Spleen (tissue), 11 donors: ENCODE data around the gene TM4SF20. TPM values are rescaled to one million over a fixed set of nuclear protein-coding genes. Genes with fewer than 3 reads are reported as not detected.
A peak's percentile ranks its signal among the peaks of the same experiment; 100 is the strongest.
"Not testable (repeated sequence)": the region's sequence is repeated elsewhere in the genome, so short reads cannot be mapped to it uniquely, and the experiment has no call there.

Experiments
- DNase-seq: peaks from one replicate; pipeline ENCODE4 v3.0.0-alpha.2; 2020
- H3K27ac ChIP-seq, 8 donors: fragments of 200-600 bp; sonication (generic) in 7 of 8; 1 replicate in 4 of 8; 2 replicates in 4 of 8; pipeline versions ENCODE4 v1.5.0 to v1.8.0; 2016 to 2021; ENCODE audit warnings: inconsistent platforms in 4 of 8, mild to moderate bottlenecking in 4 of 8, moderate library complexity in 1 of 8
- H3K27me3 ChIP-seq, 7 donors: fragments of 200-600 bp; sonication (generic) in 6 of 7; replicated peaks in 1 of 7; 1 replicate in 4 of 7; 2 replicates in 3 of 7; pipeline versions ENCODE4 v1.5.0 to v1.8.0; 2016 to 2021; ENCODE audit warnings: inconsistent platforms in 3 of 7, mild to moderate bottlenecking in 1 of 7
- H3K36me3 ChIP-seq, 6 donors: fragments of 200-600 bp; sonication (generic) in 5 of 6; 1 replicate in 4 of 6; 2 replicates in 2 of 6; pipeline versions ENCODE4 v1.5.0 to v1.8.0; 2016 to 2021; ENCODE audit warnings: inconsistent platforms in 2 of 6
- H3K4me1 ChIP-seq, 6 donors: fragments of 200-600 bp; sonication (generic) in 5 of 6; 1 replicate in 3 of 6; 2 replicates in 3 of 6; pipeline versions ENCODE4 v1.5.0 to v1.8.0; 2016 to 2021; ENCODE audit warnings: inconsistent platforms in 3 of 6
- H3K4me3 ChIP-seq, 8 donors: fragments of 200-600 bp; sonication (generic) in 7 of 8; 1 replicate in 4 of 8; 2 replicates in 4 of 8; pipeline versions ENCODE4 v1.5.0 to v1.8.0; 2016 to 2021; ENCODE audit warnings: inconsistent platforms in 4 of 8, mild to moderate bottlenecking in 4 of 8, moderate library complexity in 2 of 8
- H3K9me3 ChIP-seq, 8 donors: fragments of 200-600 bp; sonication (generic) in 7 of 8; 1 replicate in 4 of 8; 2 replicates in 4 of 8; pipeline versions ENCODE4 v1.5.0 to v1.8.0; 2016 to 2021; ENCODE audit warnings: inconsistent platforms in 4 of 8
- CTCF ChIP-seq, 11 experiments: fragments of 200-600 bp in 7 of 11; fragments of 450-650 bp in 4 of 11; sonication (generic) in 4 of 11; IDR thresholded peaks in 8 of 11; conservative IDR thresholded peaks in 3 of 11; 1 replicate in 7 of 11; 2 replicates in 4 of 11; pipeline versions ENCODE4 v1.4.0 to v1.8.0; 2016 to 2021; ENCODE audit warnings: antibody characterized with exemption in 11 of 11, inconsistent platforms in 4 of 11, mild to moderate bottlenecking in 1 of 11
- POLR2A ChIP-seq, 3 donors: fragments of 450-650 bp; IDR thresholded peaks; one replicate each; pipeline ENCODE4 v1.5.1; 2017; ENCODE audit warnings: antibody characterized with exemption in 3 of 3, mild to moderate bottlenecking in 1 of 3
- POLR2AphosphoS5 ChIP-seq, 3 donors: sonication (generic); formaldehyde crosslinking; IDR thresholded peaks; one replicate each; pipeline ENCODE4 v1.5.1; 2017; ENCODE audit warnings: antibody characterized with exemption in 3 of 3
- WGBS, 5 donors: extraction: QIAGEN DNeasy Blood & Tissue Kit in 3 of 5; methylation state at CpG; one replicate each; pipeline versions ENCODE4 v1.1.5 to v1.1.7; 2013 to 2018; 5-methylcytosine and 5-hydroxymethylcytosine counted together
- intact Hi-C: fragments of 100-400 bp; cut with DNase I; formaldehyde crosslinking; loops from one replicate; pipeline ENCODE4 v1.15.0; 2023; ENCODE audit warnings: low total_unique reads
- polyA plus RNA-seq, 3 donors: library from polyadenylated mRNA; stranded (reverse); fragments of 200-250 nt; gene quantifications; one replicate each; pipeline ENCODE4 v1.2.1, GENCODE V29; 2013
- total RNA-seq, 7 donors: library from RNA; depleted of rRNA in 3 of 7; stranded (reverse); fragments of >200 nt in 3 of 7; fragmentation: NEBNext Ultra II Directional in 4 of 7; extraction: Animal tissue kit (Norgen Biotek cat#: 25700) in 4 of 7; gene quantifications; one replicate each; pipeline versions ENCODE4 v1.1.0 to v1.2.1, GENCODE V29; 2016 to 2021
- donor health status: healthy with polysubstance abuse.
- donor health status: DM: no; HTN: no; CAD: no; lungs with moderate emphysema.
- donor health status: DM: no; HTN: no; CAD: no.
- donor health status: Bipolar disorder and iron deficiency.
- donor health status: healthy.
- donor health status: DM: no; HTN: no; CAD: no.
- donor health status: DM: yes; HTN: yes; CAD: no.

The TM4SF20 gene
- total and polyA plus RNA-seq, 10 donors = not detected

- no peak for DNase-seq
- WGBS, 5 donors = 70 to 88% (median 83%) methylated on average over 7 of the region's 7 CpGs
- Histone ChIP-seq H3K36me3 (no peaks in the 10 kb centered on the region), H3K27me3 (no peaks in the 10 kb centered on the region), H3K9me3 (no peaks in the 10 kb centered on the region), H3K27ac (no peak overlapping the region), H3K4me3 (no peak overlapping the region), H3K4me1 (peaks cover 0 to 29% (median 7%) of the 10 kb centered on the region in 6 donors)
- no peak for TF ChIP-seq CTCF (IDR thresholded peaks at IDR 0.05 in 8 of 11, conservative IDR thresholded peaks at IDR 0.05 in 3 of 11)
- no peak for TF ChIP-seq POLR2AphosphoS5 (IDR thresholded peaks at IDR 0.05)
- TF ChIP-seq POLR2A (IDR thresholded peaks at IDR 0.05) = no peak
- intact Hi-C loops = no loop called here
These were observed 9.5 kb upstream of the TM4SF20 start for GRCh38 chr2:227388537-227389011.

- DNase-seq, H3K36me3 ChIP-seq, intact Hi-C loops, H3K27me3 ChIP-seq, H3K9me3 ChIP-seq, H3K4me3 ChIP-seq, H3K27ac ChIP-seq: not testable (repeated sequence)
- WGBS, 5 donors = 63 to 74% (median 65%) methylated on average over 3 to 7 of the region's 7 CpGs
- H3K4me1 ChIP-seq = peaks cover 0 to 19% (median 3%) of the 10 kb centered on the region in 6 donors
These were observed 8.5 kb upstream of the TM4SF20 start, which contains the start of gene SCYGR1 for GRCh38 chr2:227387583-227387982. Gene SCYGR1, minus strand, starts transcription at chr2:227387949. Its CDS starts 0 bp downstream, at chr2:227387949.

GRCh38 chr2:227386630-227387029 is 7.5 kb upstream of the TM4SF20 start:
- Histone ChIP-seq H3K27me3 (no peaks in the 10 kb centered on the region), H3K9me3 (no peaks in the 10 kb centered on the region), H3K4me3 (no peak overlapping the region), H3K27ac (peak overlapping the region in 1 of 8 donors; percentile 84), H3K36me3 (no peaks in the 10 kb centered on the region), H3K4me1 (peaks cover 0 to 19% (median 3%) of the 10 kb centered on the region in 6 donors)
- intact Hi-C loops = no loop called here
- 66 to 86% (median 84%) methylated on average over 6 of the region's 6 CpGs for WGBS, 5 donors
- no peak for DNase-seq
- no peak for TF ChIP-seq POLR2A (IDR thresholded peaks at IDR 0.05)
- TF ChIP-seq CTCF (IDR thresholded peaks at IDR 0.05 in 8 of 11, conservative IDR thresholded peaks at IDR 0.05 in 3 of 11) = no peak
- TF ChIP-seq POLR2AphosphoS5 (IDR thresholded peaks at IDR 0.05) = no peak

- H3K4me1 ChIP-seq = peaks cover 0 to 19% (median 3%) of the 10 kb centered on the region in 6 donors
- intact Hi-C loops = no loop called here
- no peak overlapping the region for H3K27ac ChIP-seq
- no peak overlapping the region for H3K4me3 ChIP-seq
- 69 to 87% (median 78%) methylated on average over 3 of the region's 3 CpGs for WGBS, 5 donors
- TF ChIP-seq POLR2AphosphoS5 (IDR thresholded peaks at IDR 0.05) = no peak
- no peak for TF ChIP-seq CTCF (IDR thresholded peaks at IDR 0.05 in 8 of 11, conservative IDR thresholded peaks at IDR 0.05 in 3 of 11)
- no peak for TF ChIP-seq POLR2A (IDR thresholded peaks at IDR 0.05)
- H3K27me3 ChIP-seq = no peaks in the 10 kb centered on the region
- DNase-seq = no peak
- H3K9me3 ChIP-seq = no peaks in the 10 kb centered on the region
- H3K36me3 ChIP-seq = no peaks in the 10 kb centered on the region
These were observed 4.6 kb upstream of the TM4SF20 start for GRCh38 chr2:227383686-227384085.

GRCh38 chr2:227382241-227382835 is 3.2 kb upstream of the TM4SF20 start:
- intact Hi-C loops, H3K27ac ChIP-seq, H3K27me3 ChIP-seq, DNase-seq, H3K9me3 ChIP-seq, H3K4me3 ChIP-seq, H3K36me3 ChIP-seq: not testable (repeated sequence)
- WGBS, 5 donors = 69 to 89% (median 86%) methylated on average over 2 of the region's 2 CpGs
- H3K4me1 ChIP-seq = peaks cover 0 to 19% (median 3%) of the 10 kb centered on the region in 6 donors
